Measurements from ENCODE around the gene DOK3.

GRCh38 chr5:177501874-177502678, 7.5 kb downstream of the DOK3 start:
- no peak for TF ChIP-seq POLR2A (IDR thresholded peaks at IDR 0.05)
- TF ChIP-seq POLR2AphosphoS5 (IDR thresholded peaks at IDR 0.05): no peak
- TF ChIP-seq, protein P1, sequence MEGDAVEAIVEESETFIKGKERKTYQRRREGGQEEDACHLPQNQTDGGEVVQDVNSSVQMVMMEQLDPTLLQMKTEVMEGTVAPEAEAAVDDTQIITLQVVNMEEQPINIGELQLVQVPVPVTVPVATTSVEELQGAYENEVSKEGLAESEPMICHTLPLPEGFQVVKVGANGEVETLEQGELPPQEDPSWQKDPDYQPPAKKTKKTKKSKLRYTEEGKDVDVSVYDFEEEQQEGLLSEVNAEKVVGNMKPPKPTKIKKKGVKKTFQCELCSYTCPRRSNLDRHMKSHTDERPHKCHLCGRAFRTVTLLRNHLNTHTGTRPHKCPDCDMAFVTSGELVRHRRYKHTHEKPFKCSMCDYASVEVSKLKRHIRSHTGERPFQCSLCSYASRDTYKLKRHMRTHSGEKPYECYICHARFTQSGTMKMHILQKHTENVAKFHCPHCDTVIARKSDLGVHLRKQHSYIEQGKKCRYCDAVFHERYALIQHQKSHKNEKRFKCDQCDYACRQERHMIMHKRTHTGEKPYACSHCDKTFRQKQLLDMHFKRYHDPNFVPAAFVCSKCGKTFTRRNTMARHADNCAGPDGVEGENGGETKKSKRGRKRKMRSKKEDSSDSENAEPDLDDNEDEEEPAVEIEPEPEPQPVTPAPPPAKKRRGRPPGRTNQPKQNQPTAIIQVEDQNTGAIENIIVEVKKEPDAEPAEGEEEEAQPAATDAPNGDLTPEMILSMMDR (IDR thresholded peaks at IDR 0.05): no peak
- TF ChIP-seq EP300 (IDR thresholded peaks at IDR 0.05): no peak
